CD4-positive, alpha-beta T cell treated with Interleukin-4 for 1 hour (primary cell): ENCODE measurements around the gene SARS2.
A peak's percentile ranks its signal among the peaks of the same experiment; 100 is the strongest.
"Not testable (repeated sequence)": the region's sequence is repeated elsewhere in the genome, so short reads cannot be mapped to it uniquely, and the experiment has no call there.

Experiments
- DNase-seq, 2 donors: peaks; one replicate each; pipeline ENCODE4 v3.0.0-alpha.2; 2020 to 2022

SARS2 gene, protein sequence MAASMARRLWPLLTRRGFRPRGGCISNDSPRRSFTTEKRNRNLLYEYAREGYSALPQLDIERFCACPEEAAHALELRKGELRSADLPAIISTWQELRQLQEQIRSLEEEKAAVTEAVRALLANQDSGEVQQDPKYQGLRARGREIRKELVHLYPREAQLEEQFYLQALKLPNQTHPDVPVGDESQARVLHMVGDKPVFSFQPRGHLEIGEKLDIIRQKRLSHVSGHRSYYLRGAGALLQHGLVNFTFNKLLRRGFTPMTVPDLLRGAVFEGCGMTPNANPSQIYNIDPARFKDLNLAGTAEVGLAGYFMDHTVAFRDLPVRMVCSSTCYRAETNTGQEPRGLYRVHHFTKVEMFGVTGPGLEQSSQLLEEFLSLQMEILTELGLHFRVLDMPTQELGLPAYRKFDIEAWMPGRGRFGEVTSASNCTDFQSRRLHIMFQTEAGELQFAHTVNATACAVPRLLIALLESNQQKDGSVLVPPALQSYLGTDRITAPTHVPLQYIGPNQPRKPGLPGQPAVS

DNA sequence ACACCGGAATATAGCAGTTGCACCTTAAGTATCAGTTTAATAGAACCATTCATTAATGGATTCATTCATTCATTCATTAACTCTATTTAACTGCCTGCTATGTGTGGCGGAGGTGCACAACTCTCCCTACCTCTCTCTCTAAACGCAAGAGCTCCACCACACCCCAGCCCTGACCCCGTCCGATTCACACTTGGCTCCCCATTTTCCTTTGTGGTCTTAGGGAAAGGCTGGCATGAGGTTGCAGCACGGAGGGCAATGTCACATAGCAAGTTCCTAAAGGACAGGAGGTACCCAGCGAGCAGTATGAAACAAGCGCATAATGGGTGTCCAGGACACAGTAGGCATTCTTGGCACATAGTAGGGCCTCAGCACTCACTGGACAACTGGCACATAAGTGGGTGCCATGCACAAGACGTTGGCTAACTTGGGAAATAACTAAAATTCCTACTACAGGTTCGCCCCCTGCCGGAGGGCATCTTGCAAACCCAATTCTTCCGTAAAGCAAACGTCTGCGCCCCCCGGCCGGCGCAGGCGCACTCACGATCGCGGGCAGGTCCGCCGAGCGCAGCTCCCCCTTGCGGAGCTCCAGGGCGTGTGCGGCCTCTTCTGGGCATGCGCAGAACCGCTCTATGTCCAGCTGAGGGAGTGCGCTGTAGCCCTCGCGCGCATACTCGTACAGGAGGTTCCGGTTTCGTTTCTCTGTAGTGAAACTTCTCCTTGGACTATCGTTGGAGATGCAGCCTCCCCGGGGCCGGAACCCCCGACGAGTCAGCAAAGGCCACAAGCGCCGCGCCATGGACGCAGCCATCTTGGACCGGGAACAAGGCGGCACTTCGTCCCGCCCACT is at the start of gene SARS2:
Gene SARS2, minus strand, starts transcription at position 835 of the 847 bp plus-strand sequence. Its CDS starts 27 bp downstream, at position 808.
- DNase-seq, result peak; percentile 94 to 95

GRCh38 chr19:38979812-38980211 is 49.2 kb upstream of the SARS2 start:
- DNase-seq, result no peak

DNA sequence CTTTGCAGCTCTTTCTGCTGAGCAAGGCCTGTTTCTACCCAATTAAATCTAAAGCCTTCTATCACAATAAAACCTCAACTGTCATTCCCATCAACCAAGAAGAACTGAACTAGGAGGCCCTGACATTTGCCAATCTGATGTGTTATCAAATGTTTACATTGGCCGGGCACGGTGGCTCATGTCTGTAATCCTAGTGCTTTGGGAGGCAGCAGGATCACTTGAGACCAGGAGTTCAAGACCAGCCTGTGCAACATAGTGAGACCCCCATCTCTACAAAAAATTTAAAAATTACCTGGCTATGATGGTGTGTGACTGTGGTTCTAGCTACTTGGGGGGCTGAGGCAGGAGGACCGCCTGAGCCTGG is 47.7 kb upstream of the SARS2 start:
- DNase-seq, result no peak

- no peak for DNase-seq
These were observed 47.1 kb upstream of the SARS2 start for GRCh38 chr19:38977445-38978325.

GRCh38 chr19:38975861-38976271 is 45.3 kb upstream of the SARS2 start:
- no peak for DNase-seq

- no peak for DNase-seq
These were observed 44.8 kb upstream of the SARS2 start, which contains the start of gene FBXO17 for GRCh38 chr19:38975214-38975860. TSS of gene FBXO17 (minus strand) at chr19:38975742. CDS start at chr19:38950319, 25,423 bp downstream.

GRCh38 chr19:38974624-38975213 is 44.2 kb upstream of the SARS2 start:
- DNase-seq, result no peak

DNA sequence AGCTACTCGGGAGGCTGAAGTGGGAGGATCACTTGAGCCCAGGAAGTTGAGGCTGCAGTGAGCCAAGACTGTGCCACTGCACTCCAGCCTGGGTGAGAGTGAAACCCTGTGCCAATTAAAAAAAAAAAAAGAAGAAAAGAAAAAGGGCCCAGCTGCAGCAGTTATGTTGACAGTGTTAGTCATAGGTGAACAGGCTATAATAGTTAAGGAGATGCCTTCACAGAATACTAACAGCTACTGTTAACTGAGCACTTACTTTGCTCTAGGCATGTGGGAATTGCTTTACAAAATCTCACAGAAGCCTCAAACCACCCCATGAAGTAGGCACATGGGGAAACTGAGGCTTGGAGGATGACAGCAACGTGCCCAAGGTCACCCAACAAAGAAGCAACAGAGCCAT is 41.1 kb upstream of the SARS2 start:
- no peak for DNase-seq

GRCh38 chr19:38970664-38971532 is 40.3 kb upstream of the SARS2 start:
- no peak for DNase-seq

- DNase-seq, result not testable (repeated sequence)
These were observed 35.6 kb upstream of the SARS2 start for GRCh38 chr19:38966149-38966548.

- no peak for DNase-seq
These were observed 34.2 kb upstream of the SARS2 start for GRCh38 chr19:38964738-38965137.

DNA sequence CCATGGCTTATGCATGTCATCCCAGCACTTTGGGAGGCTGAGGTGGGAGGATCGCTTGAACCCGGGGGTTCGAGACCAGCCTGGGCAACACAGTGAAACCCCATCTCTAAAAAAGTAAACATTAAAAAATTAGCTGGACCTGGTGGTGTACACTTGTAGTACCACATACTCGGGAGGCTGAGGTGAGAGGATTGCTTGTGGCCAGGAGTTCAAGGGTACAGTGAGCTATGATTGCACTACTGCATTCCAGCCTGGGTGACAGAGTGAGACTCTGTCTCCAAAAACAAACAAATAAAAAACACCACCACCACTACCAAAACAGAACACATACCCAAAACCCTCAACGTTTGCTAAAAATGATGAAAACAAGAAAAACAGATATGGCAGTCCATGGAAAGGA is 29.1 kb upstream of the SARS2 start:
- no peak for DNase-seq

GRCh38 chr19:38958301-38958700 is 27.7 kb upstream of the SARS2 start:
- no peak for DNase-seq

GRCh38 chr19:38956264-38956663 is 25.7 kb upstream of the SARS2 start:
- DNase-seq, result no peak

- DNase-seq, result no peak
These were observed 23.1 kb upstream of the SARS2 start for GRCh38 chr19:38953677-38954076.

DNA sequence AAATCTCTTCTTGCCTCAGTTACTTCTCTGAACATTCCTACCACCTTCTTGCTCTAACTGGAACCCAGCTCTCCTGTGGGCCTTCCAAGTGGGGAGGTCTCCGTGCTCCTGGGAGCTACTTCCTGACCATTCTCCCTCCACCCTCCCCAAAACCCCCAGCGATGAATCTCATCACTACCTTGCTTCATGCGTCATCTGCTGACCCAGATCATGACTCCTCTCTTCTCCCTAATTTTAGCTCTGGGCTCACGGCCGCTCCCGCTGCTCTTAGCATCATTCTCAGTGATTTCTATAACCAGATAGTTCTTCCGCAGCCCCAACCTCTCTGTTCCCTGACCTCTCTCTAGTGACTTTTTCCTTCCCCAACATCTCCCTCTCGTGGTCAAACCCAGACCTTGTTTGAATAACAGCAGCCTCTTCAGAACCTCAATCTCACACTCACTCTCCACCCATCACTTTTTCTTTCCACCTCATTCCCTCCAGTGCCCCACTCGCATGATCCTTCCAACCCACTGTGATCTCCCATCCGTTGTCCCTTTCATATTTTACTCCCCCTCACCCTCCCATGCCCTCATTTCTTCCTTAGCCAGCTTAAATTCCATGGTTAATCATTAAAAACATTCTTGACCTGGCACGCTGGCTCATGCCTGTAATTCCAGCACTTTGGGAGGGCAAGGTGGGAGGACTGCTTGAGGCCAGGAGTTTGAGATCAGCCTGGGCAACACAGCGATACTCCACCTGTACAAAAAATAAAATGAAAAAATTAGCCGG is 22.0 kb upstream of the SARS2 start:
- DNase-seq, result peak; percentile 38 to 64

- no peak for DNase-seq
These were observed 20.6 kb upstream of the SARS2 start for GRCh38 chr19:38951187-38951586.

DNA sequence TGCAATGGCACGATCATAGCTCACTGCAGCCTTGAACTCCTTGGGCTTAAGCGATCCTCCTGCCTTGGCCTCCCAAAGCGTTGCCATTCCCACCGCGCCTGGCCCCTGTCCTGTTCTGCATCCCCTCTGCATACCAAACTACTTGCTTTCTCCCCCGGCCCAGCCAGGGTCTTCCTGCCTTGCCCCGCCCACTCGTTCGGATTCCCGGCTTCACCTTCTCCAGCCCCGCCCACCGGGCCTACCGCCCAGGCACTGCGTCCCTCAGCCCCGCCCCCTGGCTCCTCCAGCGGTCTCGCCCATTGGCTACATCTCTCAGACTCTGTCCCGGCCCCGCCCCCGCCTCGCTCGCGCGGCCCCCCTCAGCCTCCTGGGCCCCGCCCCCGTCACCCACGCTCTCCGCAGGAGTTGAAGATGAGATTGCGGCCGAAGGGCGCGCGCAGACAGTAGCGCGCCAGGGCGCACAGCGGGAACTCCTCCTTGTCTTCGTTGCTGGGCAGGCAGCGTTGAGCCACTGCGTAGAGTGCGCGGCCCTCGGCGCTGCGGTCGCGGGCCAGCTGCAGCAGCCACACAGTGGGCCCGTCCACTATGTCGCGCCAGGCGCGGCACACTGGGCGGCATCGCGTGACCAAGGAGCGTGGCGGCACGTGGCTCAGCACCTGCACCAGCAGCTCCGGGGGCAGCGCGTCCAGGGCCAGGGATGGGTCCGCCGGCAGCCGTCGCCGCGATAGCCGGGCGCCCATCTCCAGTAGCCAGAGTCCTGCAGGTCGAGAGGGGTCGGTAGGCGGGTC is 19.2 kb upstream of the SARS2 start:
- DNase-seq, result peak; percentile 86
